AG09309 (cell line): Measurements from ENCODE around the gene GADD45A.

Experiments
- DNase-seq: peaks from one replicate; pipeline ENCODE4 v3.0.0-alpha.2; 2010; ENCODE audit warnings: low read depth
- H3K4me3 ChIP-seq: 2 replicates; pipeline ENCODE4 v1.5.1; 2011; ENCODE audit warnings: mild to moderate bottlenecking, low read depth, low read length, moderate library complexity; ENCODE audit not compliant: control insufficient read depth
- TF ChIP-seq, protein P1 (sequence below): IDR thresholded peaks from 2 replicates; pipeline ENCODE4 v1.5.1; 2011; ENCODE audit warnings: mild to moderate bottlenecking, low read depth, low read length, inconsistent platforms; ENCODE audit not compliant: insufficient read depth, control insufficient read depth; ENCODE audit errors: missing control alignments

The GADD45A gene

GRCh38 chr1:67733681-67734322 lies 48.8 kb downstream of the GADD45A start:
- H3K4me3 ChIP-seq = no peak overlapping the region
- TF ChIP-seq, protein P1, sequence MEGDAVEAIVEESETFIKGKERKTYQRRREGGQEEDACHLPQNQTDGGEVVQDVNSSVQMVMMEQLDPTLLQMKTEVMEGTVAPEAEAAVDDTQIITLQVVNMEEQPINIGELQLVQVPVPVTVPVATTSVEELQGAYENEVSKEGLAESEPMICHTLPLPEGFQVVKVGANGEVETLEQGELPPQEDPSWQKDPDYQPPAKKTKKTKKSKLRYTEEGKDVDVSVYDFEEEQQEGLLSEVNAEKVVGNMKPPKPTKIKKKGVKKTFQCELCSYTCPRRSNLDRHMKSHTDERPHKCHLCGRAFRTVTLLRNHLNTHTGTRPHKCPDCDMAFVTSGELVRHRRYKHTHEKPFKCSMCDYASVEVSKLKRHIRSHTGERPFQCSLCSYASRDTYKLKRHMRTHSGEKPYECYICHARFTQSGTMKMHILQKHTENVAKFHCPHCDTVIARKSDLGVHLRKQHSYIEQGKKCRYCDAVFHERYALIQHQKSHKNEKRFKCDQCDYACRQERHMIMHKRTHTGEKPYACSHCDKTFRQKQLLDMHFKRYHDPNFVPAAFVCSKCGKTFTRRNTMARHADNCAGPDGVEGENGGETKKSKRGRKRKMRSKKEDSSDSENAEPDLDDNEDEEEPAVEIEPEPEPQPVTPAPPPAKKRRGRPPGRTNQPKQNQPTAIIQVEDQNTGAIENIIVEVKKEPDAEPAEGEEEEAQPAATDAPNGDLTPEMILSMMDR = no peak
- DNase-seq = no peak

GRCh38 chr1:67734323-67734690 lies 49.3 kb downstream of the GADD45A start:
- H3K4me3 ChIP-seq = no peak overlapping the region
- TF ChIP-seq, protein P1 = no peak
- DNase-seq = no peak

GRCh38 chr1:67735206-67735605 lies 50.2 kb downstream of the GADD45A start:
- DNase-seq = no peak
- H3K4me3 ChIP-seq = no peak overlapping the region
- TF ChIP-seq, protein P1 = no peak

DNA sequence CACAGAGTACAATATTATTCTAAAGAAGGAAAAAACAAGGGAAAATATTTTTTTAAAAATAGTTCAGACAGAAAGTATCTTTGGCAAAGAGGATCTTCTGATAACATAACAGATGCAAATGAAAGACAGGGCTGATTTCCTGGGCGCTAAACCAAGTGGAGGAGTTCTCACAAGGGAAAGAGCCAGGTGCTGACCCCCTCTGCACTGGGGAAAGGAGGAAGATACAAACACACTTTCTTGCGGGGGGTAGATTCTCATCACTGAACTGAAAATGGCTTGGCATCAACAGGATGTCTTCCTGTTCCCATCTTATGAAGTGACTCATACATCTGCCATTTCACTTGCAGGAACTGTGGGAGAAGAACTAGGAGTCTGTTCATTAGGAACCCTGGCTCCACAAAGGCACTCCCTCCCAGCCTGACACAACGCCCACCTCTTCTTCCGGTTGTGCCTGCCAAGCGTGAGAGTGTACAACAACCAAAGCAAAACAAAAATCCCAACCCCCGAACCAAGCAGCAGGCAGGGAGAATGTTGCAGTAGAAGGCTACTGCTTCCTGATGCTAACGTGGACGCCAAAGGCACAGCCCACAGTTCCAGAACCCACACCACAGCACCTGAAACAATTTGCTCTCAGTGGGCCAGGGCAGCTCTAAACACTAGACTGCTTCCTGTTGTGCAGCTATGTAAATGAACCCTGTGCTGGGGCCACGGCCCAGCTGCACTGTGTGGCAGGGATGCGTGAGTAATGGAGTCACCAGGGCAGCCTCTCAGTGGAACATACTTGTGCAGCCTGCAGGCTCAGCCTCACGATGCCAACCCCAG lies 51.0 kb downstream of the GADD45A start:
- DNase-seq = peak; percentile 82
- TF ChIP-seq, protein P1 = no peak
- H3K4me3 ChIP-seq = 0 out of 2 replicates have a peak overlapping the region, but pooled peaks have one; percentile 0

- H3K4me3 ChIP-seq = no peak overlapping the region
- DNase-seq = no peak
- TF ChIP-seq, protein P1 = no peak
Measured at GRCh38 chr1:67736750-67737149, 51.7 kb downstream of the GADD45A start.

DNA sequence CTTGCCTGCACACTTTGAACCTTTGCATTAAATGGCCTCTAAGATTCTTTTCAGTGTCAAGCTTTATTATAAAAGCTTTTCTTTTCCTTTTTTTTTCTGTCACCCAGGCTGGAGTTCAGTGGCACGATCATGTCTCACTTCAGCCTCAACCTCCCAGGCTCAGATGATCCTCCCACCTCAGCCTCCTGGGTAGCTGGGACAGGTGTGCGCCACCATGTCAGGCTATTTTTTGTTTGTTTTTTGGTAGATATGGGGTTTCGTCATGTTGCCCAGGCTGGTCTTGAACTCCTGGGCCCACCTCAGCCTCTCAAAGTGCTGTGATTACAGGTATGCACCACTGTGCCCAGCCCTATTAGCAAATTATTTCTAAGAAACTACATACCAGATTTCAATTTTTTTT lies 52.9 kb downstream of the GADD45A start:
- DNase-seq = no peak
- TF ChIP-seq, protein P1 = no peak
- no peak overlapping the region for H3K4me3 ChIP-seq
